GM20431 (cell line): ENCODE data around the gene LCNL1.

Source experiments
- in situ Hi-C: fragments of 300-500 bp; cut with MseI, MboI; formaldehyde crosslinking; loops from one replicate; pipeline ENCODE4 v1.15.0; 2020; ENCODE audit warnings: low sequenced_read_pairs; ENCODE audit not compliant: unreplicated experiment

Gene LCNL1

GRCh38 chr9:136972743-136973142, 10.1 kb upstream of the LCNL1 start:
- in situ Hi-C loops = no loop called here

GRCh38 chr9:136973618-136974617, 8.9 kb upstream of the LCNL1 start:
- in situ Hi-C loops = no loop called here

GRCh38 chr9:136974817-136975535, 7.8 kb upstream of the LCNL1 start:
- in situ Hi-C loops = no loop called here

GRCh38 chr9:136975644-136976043, 7.1 kb upstream of the LCNL1 start:
- in situ Hi-C loops = no loop called here

- in situ Hi-C loops = no loop called here
Measured at GRCh38 chr9:136977223-136977622, 5.6 kb upstream of the LCNL1 start, which contains the start of gene PTGDS. Gene PTGDS, plus strand, starts transcription at chr9:136977504. Its CDS starts 75 bp downstream, at chr9:136977579.

GRCh38 chr9:136977649-136978072, 5.1 kb upstream of the LCNL1 start:
- in situ Hi-C loops = no loop called here

GRCh38 chr9:136978073-136978864, 4.5 kb upstream of the LCNL1 start:
- in situ Hi-C loops = no loop called here

- in situ Hi-C loops = no loop called here
Measured at GRCh38 chr9:136978865-136979544, 3.8 kb upstream of the LCNL1 start.

GRCh38 chr9:136979769-136980587, 2.8 kb upstream of the LCNL1 start:
- in situ Hi-C loops = no loop called here

- in situ Hi-C loops = no loop called here
Measured at GRCh38 chr9:136980669-136981478, 1.9 kb upstream of the LCNL1 start.

- in situ Hi-C loops = no loop called here
Measured at GRCh38 chr9:136981588-136982231, 1.1 kb upstream of the LCNL1 start.

GRCh38 chr9:136983167-136983566, 374 bp downstream of the LCNL1 start:
- in situ Hi-C loops = no loop called here

- in situ Hi-C loops = no loop called here
Measured at GRCh38 chr9:136983656-136984314, 992 bp downstream of the LCNL1 start.

- in situ Hi-C loops = no loop called here
Measured at GRCh38 chr9:136984464-136985026, 1.8 kb downstream of the LCNL1 start.

- in situ Hi-C loops = no loop called here
Measured at GRCh38 chr9:136985027-136985602, 2.3 kb downstream of the LCNL1 start.

GRCh38 chr9:136985853-136986252, 3.1 kb downstream of the LCNL1 start:
- in situ Hi-C loops = no loop called here
